GM13976 (cell line): ENCODE measurements around the gene PFKP.

ENCODE experiments used
- DNase-seq: peaks from one replicate; pipeline ENCODE4 v3.0.0; 2012; ENCODE audit warnings: low spot score
- in situ Hi-C: fragments of 300-500 bp; cut with MboI; formaldehyde crosslinking; loops from one replicate; pipeline ENCODE4 v1.12.0; 2022; ENCODE audit warnings: low sequenced_read_pairs, mixed read lengths, inconsistent platforms; ENCODE audit not compliant: unreplicated experiment
- TF ChIP-seq, protein P1 (sequence below): IDR thresholded peaks from 2 replicates; pipeline ENCODE4 v1.5.1; 2012; ENCODE audit warnings: borderline replicate concordance, mild to moderate bottlenecking; ENCODE audit not compliant: insufficient read depth; ENCODE audit errors: extremely low read depth, missing control alignments, control extremely low read depth

Gene PFKP

DNA sequence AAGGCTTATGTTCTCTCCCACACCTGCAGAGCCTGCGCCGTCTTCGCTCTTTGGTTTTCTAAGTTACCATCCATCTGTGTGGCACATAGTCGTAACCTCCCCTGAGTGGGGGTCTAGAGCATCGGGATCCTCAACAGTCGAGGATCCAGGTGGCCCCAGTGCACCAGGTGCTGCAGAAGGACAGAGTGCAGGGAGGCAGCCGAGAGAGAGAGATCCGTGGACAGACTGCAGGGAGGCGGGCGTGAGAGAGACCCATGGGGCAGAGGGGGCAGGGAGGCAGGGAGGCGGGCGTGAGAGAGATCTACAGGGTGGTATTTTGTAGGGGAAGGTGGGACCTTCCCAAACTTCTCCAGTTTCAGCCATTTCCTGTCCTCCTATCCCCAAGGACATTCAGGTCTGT, 42.3 kb downstream of the PFKP start:
- TF ChIP-seq, protein P1, sequence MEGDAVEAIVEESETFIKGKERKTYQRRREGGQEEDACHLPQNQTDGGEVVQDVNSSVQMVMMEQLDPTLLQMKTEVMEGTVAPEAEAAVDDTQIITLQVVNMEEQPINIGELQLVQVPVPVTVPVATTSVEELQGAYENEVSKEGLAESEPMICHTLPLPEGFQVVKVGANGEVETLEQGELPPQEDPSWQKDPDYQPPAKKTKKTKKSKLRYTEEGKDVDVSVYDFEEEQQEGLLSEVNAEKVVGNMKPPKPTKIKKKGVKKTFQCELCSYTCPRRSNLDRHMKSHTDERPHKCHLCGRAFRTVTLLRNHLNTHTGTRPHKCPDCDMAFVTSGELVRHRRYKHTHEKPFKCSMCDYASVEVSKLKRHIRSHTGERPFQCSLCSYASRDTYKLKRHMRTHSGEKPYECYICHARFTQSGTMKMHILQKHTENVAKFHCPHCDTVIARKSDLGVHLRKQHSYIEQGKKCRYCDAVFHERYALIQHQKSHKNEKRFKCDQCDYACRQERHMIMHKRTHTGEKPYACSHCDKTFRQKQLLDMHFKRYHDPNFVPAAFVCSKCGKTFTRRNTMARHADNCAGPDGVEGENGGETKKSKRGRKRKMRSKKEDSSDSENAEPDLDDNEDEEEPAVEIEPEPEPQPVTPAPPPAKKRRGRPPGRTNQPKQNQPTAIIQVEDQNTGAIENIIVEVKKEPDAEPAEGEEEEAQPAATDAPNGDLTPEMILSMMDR: no peak
- DNase-seq: no peak
- in situ Hi-C loops: no loop called here

DNA sequence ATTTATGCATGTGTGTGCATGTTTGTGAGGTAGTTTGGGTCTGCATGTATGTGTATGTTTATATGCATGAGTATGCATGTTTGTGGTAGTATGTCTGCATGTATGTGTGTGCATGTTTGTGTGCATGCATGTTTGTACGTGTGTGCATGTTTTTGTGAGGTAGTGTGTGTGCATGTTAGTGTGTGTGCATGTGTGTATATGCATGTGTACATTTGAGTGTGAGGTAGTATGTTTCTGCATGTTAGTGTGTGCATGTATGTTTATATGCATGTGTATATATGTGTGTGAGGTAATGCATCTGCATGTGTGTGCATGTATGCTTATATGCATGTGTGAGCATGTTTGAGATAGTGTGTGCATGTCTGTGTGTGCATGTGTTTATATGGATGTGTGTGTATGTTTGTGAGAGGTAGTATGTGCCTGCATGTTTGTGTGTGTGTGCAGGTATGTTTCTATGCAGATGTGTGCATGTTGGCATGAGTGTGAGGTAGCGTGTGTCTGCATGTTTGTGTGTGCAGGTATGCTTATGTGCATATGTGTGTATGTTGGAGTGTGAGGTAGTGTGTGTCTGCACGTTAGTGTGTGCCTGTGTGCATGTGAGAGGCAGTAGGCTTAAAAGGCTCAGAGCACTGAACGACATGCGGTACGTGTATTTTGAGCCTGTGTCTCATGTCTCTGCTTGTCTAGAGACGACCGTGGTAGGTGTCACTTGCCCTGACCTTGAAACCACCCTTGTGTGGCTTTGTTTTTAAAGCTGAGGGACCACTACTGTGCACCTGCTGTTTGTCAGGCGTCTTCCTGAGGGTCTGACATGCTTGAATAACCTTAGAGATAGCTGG, 43.7 kb downstream of the PFKP start:
- in situ Hi-C loops: no loop called here
- TF ChIP-seq, protein P1: no peak
- DNase-seq: no peak

DNA sequence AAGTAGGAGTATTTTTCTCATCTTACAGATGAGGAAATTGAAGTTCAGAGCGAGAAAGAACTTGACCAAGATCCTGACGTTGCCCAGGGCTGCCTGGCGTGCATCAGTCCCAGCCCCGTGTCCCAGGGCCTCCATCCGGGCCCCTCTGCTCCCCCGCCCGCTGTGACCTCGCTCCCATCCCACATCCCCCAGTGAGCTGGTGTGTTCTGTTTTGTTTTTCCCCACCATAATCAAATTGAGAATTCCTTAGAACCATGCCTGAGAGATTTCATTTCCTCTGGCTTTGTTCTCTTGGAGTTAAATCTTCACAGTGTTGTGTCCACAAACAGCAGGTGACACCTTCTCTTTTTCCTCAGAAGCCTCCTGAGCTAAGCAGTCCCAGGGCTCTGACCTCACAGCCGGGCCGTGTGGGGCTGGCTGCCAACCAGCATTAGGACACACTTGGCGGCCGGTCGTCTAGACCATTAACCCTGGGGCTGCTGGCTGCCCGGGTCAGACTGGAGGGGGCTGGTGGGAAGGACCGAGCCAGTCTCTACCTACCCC, 44.3 kb downstream of the PFKP start:
- in situ Hi-C loops: no loop called here
- TF ChIP-seq, protein P1: no peak
- no peak for DNase-seq

DNA sequence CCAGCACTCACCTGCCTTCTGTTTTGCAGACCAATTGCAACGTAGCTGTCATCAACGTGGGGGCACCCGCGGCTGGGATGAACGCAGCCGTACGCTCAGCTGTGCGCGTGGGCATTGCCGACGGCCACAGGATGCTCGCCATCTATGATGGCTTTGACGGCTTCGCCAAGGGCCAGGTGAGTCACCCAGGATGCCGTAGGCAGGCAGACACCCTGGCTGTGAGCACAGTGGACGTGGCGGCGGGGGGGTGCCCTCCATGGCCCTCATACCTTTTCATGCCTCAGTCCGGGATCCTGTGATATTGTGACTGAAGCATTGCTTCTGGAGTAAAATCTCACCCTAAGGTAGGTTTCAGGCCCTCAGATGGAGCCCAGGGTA, 46.0 kb downstream of the PFKP start:
- TF ChIP-seq, protein P1: no peak
- no peak for DNase-seq
- in situ Hi-C loops: no loop called here

DNA sequence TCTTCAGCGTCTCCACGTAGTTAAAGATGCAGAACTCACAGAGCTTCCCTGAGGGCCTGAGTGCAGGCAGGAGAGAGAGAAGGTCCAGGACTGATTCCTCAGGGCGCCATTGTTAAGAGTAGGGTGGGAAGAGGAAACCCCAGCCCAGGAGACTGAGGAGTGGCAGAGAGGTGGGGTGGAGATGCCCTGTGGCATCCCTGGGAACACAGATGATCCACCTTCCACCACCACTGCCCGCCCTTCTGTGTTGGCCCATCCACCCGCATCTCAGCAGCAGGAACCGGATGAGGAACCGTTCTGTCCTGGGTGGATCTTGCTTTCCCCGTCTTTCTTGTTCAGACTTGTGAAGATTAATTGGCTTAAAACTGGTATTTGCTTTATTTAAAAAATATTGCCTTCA, 48.3 kb downstream of the PFKP start:
- in situ Hi-C loops: no loop called here
- TF ChIP-seq, protein P1: no peak
- no peak for DNase-seq

DNA sequence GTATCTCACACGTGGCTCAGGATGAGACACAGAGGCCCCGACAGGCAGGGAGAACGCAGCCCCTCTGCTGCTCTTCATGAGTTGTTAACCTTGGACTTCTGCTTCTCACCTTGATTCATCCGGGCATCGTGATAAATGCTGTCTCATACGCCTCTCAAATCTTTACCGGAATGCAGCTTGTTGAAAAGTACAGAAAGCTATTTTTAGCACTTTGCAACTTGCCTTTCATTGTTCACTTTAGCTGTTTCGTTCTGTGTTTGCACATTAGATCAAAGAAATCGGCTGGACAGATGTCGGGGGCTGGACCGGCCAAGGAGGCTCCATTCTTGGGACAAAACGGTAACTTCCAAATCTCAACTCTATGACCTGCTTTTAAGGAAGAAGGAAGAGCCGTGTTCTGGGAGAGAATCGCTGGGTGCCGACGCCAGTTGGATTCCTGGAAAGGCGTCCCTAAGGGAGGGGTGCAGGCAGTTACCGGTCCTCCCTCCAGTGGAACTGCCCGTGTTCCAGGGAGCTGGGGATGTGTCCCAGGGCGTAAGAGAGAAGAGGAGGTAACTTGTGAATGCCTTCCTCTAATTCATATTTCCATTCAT, 49.3 kb downstream of the PFKP start:
- TF ChIP-seq, protein P1: no peak
- no peak for DNase-seq
- in situ Hi-C loops: no loop called here
